Liver (tissue), 9 donors: Measurements from ENCODE around the gene CLEC18A. TPM values are rescaled to one million over a fixed set of nuclear protein-coding genes. Genes with fewer than 3 reads are reported as not detected.
A peak's percentile ranks its signal among the peaks of the same experiment; 100 is the strongest.

Experiments
- DNase-seq: peaks from one replicate; pipeline ENCODE4 v3.0.0-alpha.2; 2017; ENCODE audit warnings: low spot score
- H3K27ac ChIP-seq, 2 donors: one replicate each; pipeline ENCODE4 v1.7.0; 2013; ENCODE audit warnings: inconsistent platforms in 2 of 2, low read length in 2 of 2, control low read depth in 1 of 2, low read depth in 1 of 2, mild to moderate bottlenecking in 1 of 2
- H3K27me3 ChIP-seq, 4 donors: one replicate each; pipeline versions ENCODE4 v1.6.1 to v1.7.0; 2013; ENCODE audit warnings: low read length in 3 of 4, inconsistent platforms in 1 of 4, mild to moderate bottlenecking in 1 of 4, moderate library complexity in 1 of 4; ENCODE audit not compliant: control insufficient read depth in 4 of 4, insufficient read depth in 4 of 4
- H3K36me3 ChIP-seq, 4 donors: one replicate each; pipeline versions ENCODE4 v1.6.1 to v1.7.0; 2013; ENCODE audit warnings: low read length in 3 of 4, mild to moderate bottlenecking in 3 of 4, low read depth in 1 of 4, moderate library complexity in 1 of 4; ENCODE audit not compliant: control insufficient read depth in 4 of 4, insufficient read depth in 3 of 4
- H3K4me1 ChIP-seq, 4 donors: one replicate each; pipeline versions ENCODE4 v1.6.1 to v1.7.0; 2013; ENCODE audit warnings: low read length in 3 of 4, mild to moderate bottlenecking in 3 of 4, moderate library complexity in 1 of 4; ENCODE audit not compliant: control insufficient read depth in 4 of 4, insufficient read depth in 4 of 4
- H3K4me3 ChIP-seq, 3 donors: one replicate each; pipeline versions ENCODE4 v1.6.1 to v1.7.0; 2013; ENCODE audit warnings: low read length in 3 of 3, control low read depth in 1 of 3, low read depth in 1 of 3, mild to moderate bottlenecking in 1 of 3
- H3K9ac ChIP-seq, 2 donors: one replicate each; pipeline ENCODE4 v1.7.0; 2013; ENCODE audit warnings: low read length in 2 of 2, mild to moderate bottlenecking in 2 of 2, moderate library complexity in 2 of 2, control low read depth in 1 of 2, low read depth in 1 of 2
- H3K9me3 ChIP-seq, 4 donors: one replicate each; pipeline versions ENCODE4 v1.6.1 to v1.7.0; 2013; ENCODE audit warnings: low read length in 3 of 4; ENCODE audit not compliant: control insufficient read depth in 4 of 4
- CTCF ChIP-seq: fragments of 150-350 bp; IDR thresholded peaks from 2 replicates; pipeline ENCODE4 v1.5.1; 2017; ENCODE audit warnings: improper control_type of control experiment, low read depth, low read length; ENCODE audit not compliant: missing input control
- EGR1 ChIP-seq, 2 donors: IDR thresholded peaks; 2 replicates each; pipeline ENCODE4 v1.6.1; 2016 to 2018; ENCODE audit warnings: antibody characterized with exemption in 2 of 2, low read depth in 2 of 2
- FOXA1 ChIP-seq: IDR thresholded peaks from 2 replicates; pipeline ENCODE4 v1.6.1; 2016; ENCODE audit warnings: antibody characterized with exemption
- FOXA2 ChIP-seq: IDR thresholded peaks from 2 replicates; pipeline ENCODE4 v1.6.1; 2016; ENCODE audit warnings: antibody characterized with exemption
- JUND ChIP-seq, 2 donors: IDR thresholded peaks; 2 replicates each; pipeline ENCODE4 v1.6.1; 2016; ENCODE audit warnings: antibody characterized with exemption in 2 of 2
- RAD21 ChIP-seq, 2 donors: IDR thresholded peaks; 2 replicates each; pipeline ENCODE4 v1.6.1; 2016; ENCODE audit warnings: antibody characterized with exemption in 2 of 2, mild to moderate bottlenecking in 2 of 2
- REST ChIP-seq: IDR thresholded peaks from 2 replicates; pipeline ENCODE4 v1.6.1; 2016; ENCODE audit warnings: antibody characterized with exemption, mild to moderate bottlenecking
- RXRA ChIP-seq, 2 donors: IDR thresholded peaks; 2 replicates each; pipeline ENCODE4 v1.6.1; 2017 to 2018; ENCODE audit warnings: antibody characterized with exemption in 2 of 2, mild to moderate bottlenecking in 1 of 2
- SP1 ChIP-seq: IDR thresholded peaks from 2 replicates; pipeline ENCODE4 v1.6.1; 2018; ENCODE audit warnings: antibody characterized with exemption, mild to moderate bottlenecking
- YY1 ChIP-seq: IDR thresholded peaks from 2 replicates; pipeline ENCODE4 v1.6.1; 2016; ENCODE audit warnings: antibody characterized with exemption, mild to moderate bottlenecking
- WGBS: extraction: QIAGEN DNeasy Blood & Tissue Kit; methylation state at CpG from one replicate; pipeline ENCODE4 v1.1.7; 2013; 5-methylcytosine and 5-hydroxymethylcytosine counted together
- polyA plus RNA-seq, 2 donors: library from polyadenylated mRNA; stranded (reverse) in 1 of 2; unstranded in 1 of 2; fragments of 200-250 nt in 1 of 2; fragments of >200 nt in 1 of 2; fragmentation: Nextera tagmentation in 1 of 2; extraction: Ambion mirVana in 1 of 2; gene quantifications; one replicate each; pipeline versions ENCODE4 v1.2.1 to v1.2.3, GENCODE V29; 2013 to 2015
- total RNA-seq, 2 donors: library from RNA; depleted of rRNA; stranded (reverse); fragments of >200 nt; gene quantifications; one replicate each; pipeline ENCODE4 v1.2.3, GENCODE V29; 2014
- TF ChIP-seq, protein P1 (sequence below): IDR thresholded peaks from 2 replicates; pipeline ENCODE4 v1.6.1; 2016; ENCODE audit warnings: antibody characterized with exemption
- donor health status: healthy.
- donor health status: healthy.
- donor health status: healthy.
- donor health status: healthy.
- donor health status: healthy.

CLEC18A gene
- total and polyA plus RNA-seq, 4 donors, result 0.05 to 1.0 (median 0.24) TPM

DNA sequence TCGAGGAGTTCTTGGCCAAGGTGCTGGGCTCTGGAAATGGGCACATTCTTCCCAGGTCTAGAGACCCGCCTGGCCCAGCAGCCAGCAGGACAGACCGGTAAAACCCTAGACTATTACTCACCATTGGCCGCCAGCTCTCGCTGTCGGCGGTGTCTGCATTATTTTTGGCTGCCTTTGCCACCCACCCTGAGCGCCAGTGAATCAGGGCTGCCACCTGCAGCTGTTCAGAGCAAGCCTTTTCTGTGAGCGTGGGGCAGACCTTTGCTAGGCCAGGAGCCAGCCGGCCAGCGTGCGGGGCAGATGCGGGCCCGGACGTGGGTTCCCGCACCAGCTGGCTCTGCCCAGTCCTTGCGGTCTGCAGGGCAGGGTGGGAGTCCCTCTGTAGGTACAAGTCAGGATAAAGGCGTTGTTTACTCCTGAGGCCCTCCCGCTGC is 15.8 kb upstream of the CLEC18A start (continued):
- TF ChIP-seq REST (no peak), RAD21 (IDR thresholded peaks at IDR 0.05) (no peak), EGR1 (IDR thresholded peaks at IDR 0.05; ENCODE audit: low read depth in 2 of 2) (no peak)

DNA sequence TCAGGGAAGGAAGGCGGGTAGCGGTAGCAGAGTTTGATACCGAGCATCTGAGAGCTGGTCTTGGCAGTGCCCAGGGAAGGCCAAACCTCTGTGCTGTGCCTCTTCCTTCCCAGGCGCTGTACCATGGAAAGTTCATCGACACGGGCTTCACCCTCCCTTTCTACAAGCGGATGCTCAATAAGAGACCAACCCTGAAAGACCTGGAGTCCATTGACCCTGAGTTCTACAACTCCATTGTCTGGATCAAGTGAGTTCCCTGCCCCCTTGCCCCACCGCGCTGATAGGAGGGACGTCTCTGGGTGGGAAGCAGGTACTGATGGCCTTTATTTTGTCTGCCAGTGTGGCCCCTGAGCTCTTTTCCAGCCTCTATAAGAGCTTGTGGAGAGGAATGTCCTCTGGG is 15.4 kb upstream of the CLEC18A start:
- Histone ChIP-seq H3K4me1 (peaks cover 0 to 3% (median 0%) of the 10 kb centered on the region in 4 donors), H3K27ac (no peak overlapping the region), H3K9me3 (no peaks in the 10 kb centered on the region), H3K36me3 (peaks cover 11 to 66% (median 25%) of the 10 kb centered on the region in 4 donors), H3K4me3 (no peak overlapping the region), H3K9ac (no peak overlapping the region), H3K27me3 (no peaks in the 10 kb centered on the region)
- WGBS, result 82% methylated on average over 10 of the region's 10 CpGs
- DNase-seq, result no peak
- peak; percentile 60 to 80 for TF ChIP-seq RXRA (IDR thresholded peaks at IDR 0.05)
- no peak for TF ChIP-seq YY1
- TF ChIP-seq, protein P1, sequence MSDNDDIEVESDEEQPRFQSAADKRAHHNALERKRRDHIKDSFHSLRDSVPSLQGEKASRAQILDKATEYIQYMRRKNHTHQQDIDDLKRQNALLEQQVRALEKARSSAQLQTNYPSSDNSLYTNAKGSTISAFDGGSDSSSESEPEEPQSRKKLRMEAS, result no peak
- no peak for TF ChIP-seq CTCF
- TF ChIP-seq REST, result no peak
- no peak for TF ChIP-seq FOXA2

GRCh38 chr16:69936252-69936651 is 14.9 kb upstream of the CLEC18A start:
- H3K27me3 ChIP-seq, result no peaks in the 10 kb centered on the region
- peaks cover 2 to 6% (median 4%) of the 10 kb centered on the region in 4 donors for H3K4me1 ChIP-seq
- no peak for DNase-seq
- no peak overlapping the region for H3K4me3 ChIP-seq
- H3K9ac ChIP-seq, result no peak overlapping the region
- peaks cover 11 to 64% (median 22%) of the 10 kb centered on the region in 4 donors for H3K36me3 ChIP-seq
- H3K9me3 ChIP-seq, result no peaks in the 10 kb centered on the region
- no peak overlapping the region for H3K27ac ChIP-seq
- TF ChIP-seq RAD21 (IDR thresholded peaks at IDR 0.05), result no peak
- no peak for TF ChIP-seq FOXA1
- TF ChIP-seq FOXA2, result no peak
- TF ChIP-seq JUND (IDR thresholded peaks at IDR 0.05), result no peak
- no peak for TF ChIP-seq SP1
- 96% methylated on average over 16 of the region's 16 CpGs for WGBS
